Glutamatergic neuron (in vitro differentiated cells): Measurements from ENCODE around the gene STRADA. TPM values are rescaled to one million over a fixed set of nuclear protein-coding genes. Genes with fewer than 3 reads are reported as not detected.

Experiments used
- DNase-seq: peaks from one replicate; pipeline ENCODE4 v3.0.0; 2022
- H3K27ac Mint-ChIP-seq: one replicate; pipeline ENCODE4 v1.8.0; 2020; ENCODE audit warnings: mild to moderate bottlenecking, mixed read lengths, inconsistent platforms; ENCODE audit not compliant: unreplicated experiment
- H3K27me3 Mint-ChIP-seq: one replicate; pipeline ENCODE4 v1.8.0; 2020; ENCODE audit warnings: mild to moderate bottlenecking, moderate library complexity, mixed read lengths, inconsistent platforms; ENCODE audit not compliant: unreplicated experiment
- H3K36me3 Mint-ChIP-seq: one replicate; pipeline ENCODE4 v1.8.0; 2020; ENCODE audit warnings: mild to moderate bottlenecking, mixed read lengths, inconsistent platforms; ENCODE audit not compliant: unreplicated experiment
- H3K4me1 Mint-ChIP-seq: one replicate; pipeline ENCODE4 v1.8.0; 2020; ENCODE audit warnings: mild to moderate bottlenecking, low read depth, mixed read lengths, inconsistent platforms; ENCODE audit not compliant: unreplicated experiment
- H3K4me3 Mint-ChIP-seq: one replicate; pipeline ENCODE4 v1.8.0; 2020; ENCODE audit warnings: mild to moderate bottlenecking, mixed read lengths, inconsistent platforms; ENCODE audit not compliant: unreplicated experiment
- H3K9me3 Mint-ChIP-seq: one replicate; pipeline ENCODE4 v1.8.0; 2020; ENCODE audit warnings: mild to moderate bottlenecking, moderate library complexity, mixed read lengths, inconsistent platforms; ENCODE audit not compliant: unreplicated experiment
- total RNA-seq: library from RNA; stranded (reverse); fragmentation: NEBNext Ultra II Directional; extraction: Animal tissue kit (Norgen Biotek cat#: 25700); gene quantifications from one replicate; pipeline ENCODE4 v1.2.1, GENCODE V29; 2021; ENCODE audit not compliant: unreplicated experiment
- TF ChIP-seq, protein P1 (sequence below): fragments of 200-600 bp; sonication (generic); IDR thresholded peaks from one replicate; pipeline ENCODE4 v1.5.0; 2021; ENCODE audit not compliant: partially characterized antibody, unreplicated experiment

Gene STRADA
- total RNA-seq, 1 donor from 2014 or later: 58.8 TPM

DNA sequence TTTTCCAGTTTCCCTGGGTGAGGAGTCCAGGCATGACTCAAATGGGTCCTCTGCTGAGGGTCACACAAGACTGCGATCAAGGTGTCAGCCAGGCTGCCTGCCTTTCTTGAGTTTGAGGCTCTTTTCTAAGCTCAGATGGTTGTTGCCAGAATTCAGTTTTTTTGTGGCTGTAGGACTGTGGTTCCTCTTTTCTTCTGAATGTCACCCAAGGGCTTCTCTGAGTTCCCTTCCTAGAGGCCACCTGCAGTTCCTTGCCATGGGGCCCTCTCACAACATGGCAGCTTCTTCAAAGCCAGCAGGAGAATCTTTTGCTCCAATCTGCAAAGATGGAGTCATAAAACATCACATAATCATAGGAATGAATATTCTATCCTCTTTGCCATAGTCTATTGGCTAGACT lies 59.2 kb downstream of the STRADA start:
- DNase-seq: no peak
- H3K9me3 Mint-ChIP-seq: peaks cover 2% of the 10 kb centered on the region
- H3K27me3 Mint-ChIP-seq: no peaks in the 10 kb centered on the region
- H3K27ac Mint-ChIP-seq: no peak overlapping the region
- TF ChIP-seq, protein P1, sequence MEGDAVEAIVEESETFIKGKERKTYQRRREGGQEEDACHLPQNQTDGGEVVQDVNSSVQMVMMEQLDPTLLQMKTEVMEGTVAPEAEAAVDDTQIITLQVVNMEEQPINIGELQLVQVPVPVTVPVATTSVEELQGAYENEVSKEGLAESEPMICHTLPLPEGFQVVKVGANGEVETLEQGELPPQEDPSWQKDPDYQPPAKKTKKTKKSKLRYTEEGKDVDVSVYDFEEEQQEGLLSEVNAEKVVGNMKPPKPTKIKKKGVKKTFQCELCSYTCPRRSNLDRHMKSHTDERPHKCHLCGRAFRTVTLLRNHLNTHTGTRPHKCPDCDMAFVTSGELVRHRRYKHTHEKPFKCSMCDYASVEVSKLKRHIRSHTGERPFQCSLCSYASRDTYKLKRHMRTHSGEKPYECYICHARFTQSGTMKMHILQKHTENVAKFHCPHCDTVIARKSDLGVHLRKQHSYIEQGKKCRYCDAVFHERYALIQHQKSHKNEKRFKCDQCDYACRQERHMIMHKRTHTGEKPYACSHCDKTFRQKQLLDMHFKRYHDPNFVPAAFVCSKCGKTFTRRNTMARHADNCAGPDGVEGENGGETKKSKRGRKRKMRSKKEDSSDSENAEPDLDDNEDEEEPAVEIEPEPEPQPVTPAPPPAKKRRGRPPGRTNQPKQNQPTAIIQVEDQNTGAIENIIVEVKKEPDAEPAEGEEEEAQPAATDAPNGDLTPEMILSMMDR: no peak
- H3K4me3 Mint-ChIP-seq: no peak overlapping the region
- peaks cover 2% of the 10 kb centered on the region for H3K4me1 Mint-ChIP-seq
- H3K36me3 Mint-ChIP-seq: no peaks in the 10 kb centered on the region

DNA sequence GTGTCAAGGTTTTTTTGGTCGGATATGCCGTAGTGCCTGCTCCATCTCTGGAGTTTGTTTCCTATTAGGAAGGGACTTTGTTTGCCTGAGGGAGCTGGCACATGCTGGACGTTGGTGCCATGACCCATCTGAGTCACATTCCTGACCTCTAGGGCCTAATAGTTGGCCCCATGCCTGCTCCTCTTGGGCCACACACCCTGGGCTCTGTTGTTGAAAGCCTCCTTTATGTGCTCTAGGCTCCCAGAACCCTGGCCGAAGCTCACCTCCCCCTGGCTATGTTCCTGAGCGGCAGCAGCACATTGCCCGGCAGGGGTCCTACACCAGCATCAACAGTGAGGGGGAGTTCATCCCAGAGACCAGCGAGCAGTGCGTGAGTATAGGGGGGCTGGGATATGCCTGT lies 60.1 kb downstream of the STRADA start:
- TF ChIP-seq, protein P1: no peak
- Mint-ChIP-seq H3K4me3 (no peak overlapping the region), H3K36me3 (no peaks in the 10 kb centered on the region), H3K27me3 (no peaks in the 10 kb centered on the region), H3K9me3 (peaks cover 2% of the 10 kb centered on the region), H3K4me1 (peaks cover 3% of the 10 kb centered on the region), H3K27ac (no peak overlapping the region)
- no peak for DNase-seq

DNA sequence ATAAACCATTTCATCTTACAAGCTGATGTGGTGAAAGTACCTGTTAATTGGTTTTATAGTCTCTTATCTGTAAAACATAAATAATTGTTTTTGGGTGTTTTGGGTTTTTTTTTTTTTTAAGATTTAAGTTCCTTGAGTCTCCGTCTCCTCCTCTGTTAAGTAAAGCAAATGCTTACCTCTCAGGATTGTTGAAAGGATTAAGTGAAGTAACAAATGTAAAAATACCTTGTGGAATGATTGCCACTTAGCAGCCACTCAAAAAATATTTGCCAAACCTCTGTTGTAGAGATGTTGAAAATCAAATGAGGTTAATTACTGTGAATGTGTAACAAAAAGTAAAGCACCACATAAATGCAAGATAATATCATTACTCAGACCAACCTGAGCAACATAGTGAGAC lies 60.9 kb downstream of the STRADA start:
- Mint-ChIP-seq H3K4me1 (peaks cover 3% of the 10 kb centered on the region), H3K27ac (no peak overlapping the region), H3K4me3 (no peak overlapping the region), H3K36me3 (no peaks in the 10 kb centered on the region), H3K9me3 (peaks cover 2% of the 10 kb centered on the region), H3K27me3 (no peaks in the 10 kb centered on the region)
- no peak for DNase-seq
- TF ChIP-seq, protein P1: no peak

DNA sequence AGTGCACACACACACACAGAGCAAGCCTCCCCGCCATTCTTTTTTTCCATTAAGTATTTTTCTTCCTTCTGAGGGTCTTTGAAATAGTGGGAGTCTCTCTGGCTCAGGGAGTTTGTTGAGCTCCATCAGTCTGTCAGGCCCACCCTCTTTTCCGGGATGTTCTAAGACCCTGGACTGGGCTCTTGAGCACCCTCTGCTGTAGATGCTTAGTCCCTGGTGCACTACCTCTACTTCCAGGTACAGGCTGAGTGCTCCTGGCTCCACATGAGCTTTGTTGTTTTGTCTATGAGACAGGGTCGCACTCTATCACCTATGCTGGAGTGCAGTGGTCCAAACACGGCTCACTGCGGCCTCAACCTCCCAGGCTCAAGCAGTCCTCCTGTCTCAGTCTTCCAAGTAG lies 62.4 kb downstream of the STRADA start:
- Mint-ChIP-seq H3K36me3 (no peaks in the 10 kb centered on the region), H3K4me1 (peaks cover 10% of the 10 kb centered on the region), H3K4me3 (no peak overlapping the region), H3K27me3 (no peaks in the 10 kb centered on the region), H3K9me3 (no peaks in the 10 kb centered on the region), H3K27ac (no peak overlapping the region)
- DNase-seq: no peak
- TF ChIP-seq, protein P1: no peak

DNA sequence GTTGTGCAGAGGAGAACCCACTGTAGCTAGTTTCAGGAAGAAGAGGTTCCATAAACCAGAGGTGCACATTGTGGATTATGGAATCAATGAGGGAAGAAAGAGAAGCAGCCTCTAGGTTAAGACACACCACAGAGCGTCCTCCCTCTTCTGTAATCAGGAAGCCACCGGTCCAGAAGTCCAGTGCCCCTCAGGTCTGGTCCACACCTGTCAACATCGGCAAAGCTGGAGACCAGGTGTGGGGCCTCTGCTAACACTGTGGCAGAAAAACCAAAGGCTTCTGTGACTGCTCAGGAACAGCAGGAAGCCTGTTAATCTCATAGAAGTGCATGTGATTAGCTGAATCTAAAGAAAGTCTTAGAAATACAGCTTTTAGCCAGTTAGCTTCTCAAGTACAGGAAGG lies 65.0 kb downstream of the STRADA start:
- Mint-ChIP-seq H3K4me1 (peaks cover 10% of the 10 kb centered on the region), H3K27me3 (no peaks in the 10 kb centered on the region), H3K27ac (no peak overlapping the region), H3K4me3 (no peak overlapping the region), H3K9me3 (no peaks in the 10 kb centered on the region), H3K36me3 (no peaks in the 10 kb centered on the region)
- DNase-seq: no peak
- TF ChIP-seq, protein P1: no peak
